Activated CD4-positive, alpha-beta T cell treated with anti-CD3 and anti-CD28 coated beads, Interleukin-2, amount 10 ng/mL, durations not matched to agents 7 days and 5 days (primary cell): ENCODE measurements around the gene PPP1CC. TPM values are rescaled to one million over a fixed set of nuclear protein-coding genes. Genes with fewer than 3 reads are reported as not detected.

Source experiments
- CTCF ChIA-PET: fragments of 350-600 bp; sonication (Branson Sonifier 250); formaldehyde crosslinking; loops from one replicate; lab custom pipeline; 2021; ENCODE audit warnings: antibody characterized with exemption; lab: Charles Lee
- POLR2A ChIA-PET: fragments of 350-600 bp; sonication (Branson Sonifier 250); formaldehyde crosslinking; loops from one replicate; lab custom pipeline; 2021; ENCODE audit warnings: antibody characterized with exemption; lab: Charles Lee
- DNase-seq: peaks from one replicate; pipeline ENCODE4 v3.0.0-alpha.2; 2020
- H3K27ac Mint-ChIP-seq: one replicate; pipeline ENCODE4 v1.8.0; 2021; ENCODE audit warnings: mild to moderate bottlenecking, moderate library complexity, mixed read lengths
- H3K27me3 Mint-ChIP-seq: one replicate; pipeline ENCODE4 v1.8.0; 2021; ENCODE audit warnings: mixed read lengths
- H3K36me3 Mint-ChIP-seq: one replicate; pipeline ENCODE4 v1.8.0; 2021; ENCODE audit warnings: low read depth, mixed read lengths
- H3K4me1 Mint-ChIP-seq: one replicate; pipeline ENCODE4 v1.8.0; 2021; ENCODE audit warnings: mixed read lengths
- H3K4me3 Mint-ChIP-seq: one replicate; pipeline ENCODE4 v1.8.0; 2021; ENCODE audit warnings: mild to moderate bottlenecking, moderate library complexity, mixed read lengths
- H3K9me3 Mint-ChIP-seq: one replicate; pipeline ENCODE4 v1.8.0; 2021; ENCODE audit warnings: mixed read lengths
- total RNA-seq, 2 experiments: library from RNA; stranded (reverse); gene quantifications; one replicate each; pipeline ENCODE4 v1.2.3, GENCODE V29; 2021

The PPP1CC gene
- total RNA-seq, 2 experiments from 2014 or later, result 174 to 183 TPM

DNA sequence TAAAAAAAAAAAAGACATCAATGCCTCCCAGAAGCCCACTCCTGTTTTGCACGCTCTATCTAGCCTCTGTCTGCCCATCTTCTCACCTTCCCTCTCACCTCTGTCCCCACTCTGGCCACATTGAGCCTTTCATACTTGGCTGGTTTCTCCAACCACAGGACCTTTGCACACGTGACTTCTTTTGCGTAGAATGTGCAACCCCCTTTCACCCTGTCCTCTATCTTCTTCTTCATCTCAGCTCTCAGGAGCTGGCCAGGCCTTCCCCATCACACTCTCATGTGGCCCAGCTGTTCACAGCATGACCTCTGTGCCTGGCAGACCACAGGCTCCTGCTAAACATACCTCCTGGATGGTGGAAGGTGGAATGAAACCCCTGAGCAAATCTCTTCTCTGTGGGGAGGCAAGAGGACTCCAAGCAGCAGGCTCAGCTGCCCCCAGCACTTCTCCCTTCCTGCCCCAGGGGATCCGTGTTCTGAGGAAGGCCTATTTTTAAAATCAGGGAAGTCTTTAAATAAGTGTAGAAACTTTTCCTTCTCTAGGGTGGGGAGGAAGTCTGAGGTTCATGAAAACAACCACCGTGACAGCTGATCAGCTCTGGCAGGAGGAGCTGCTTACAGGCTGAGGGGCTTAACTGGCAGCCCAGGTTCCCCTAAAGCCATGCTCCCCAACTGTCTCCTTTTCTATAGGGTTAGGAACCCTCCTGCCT lies 65.3 kb downstream of the PPP1CC start:
- peaks cover 10% of the 10 kb centered on the region for H3K9me3 Mint-ChIP-seq
- H3K27me3 Mint-ChIP-seq, result no peaks in the 10 kb centered on the region
- H3K4me1 Mint-ChIP-seq, result peaks cover 48% of the 10 kb centered on the region
- H3K4me3 Mint-ChIP-seq, result peak overlapping the region; percentile 35
- CTCF ChIA-PET, result interaction anchor here (1.0 kb wide), 1 partner anchor 10 kb away, joined by 4 read pairs; no protein-coding TSS in a partner anchor
- POLR2A ChIA-PET, result no interaction called here
- H3K36me3 Mint-ChIP-seq, result peaks cover 36% of the 10 kb centered on the region
- no peak for DNase-seq
- H3K27ac Mint-ChIP-seq, result peak overlapping the region; percentile 81

DNA sequence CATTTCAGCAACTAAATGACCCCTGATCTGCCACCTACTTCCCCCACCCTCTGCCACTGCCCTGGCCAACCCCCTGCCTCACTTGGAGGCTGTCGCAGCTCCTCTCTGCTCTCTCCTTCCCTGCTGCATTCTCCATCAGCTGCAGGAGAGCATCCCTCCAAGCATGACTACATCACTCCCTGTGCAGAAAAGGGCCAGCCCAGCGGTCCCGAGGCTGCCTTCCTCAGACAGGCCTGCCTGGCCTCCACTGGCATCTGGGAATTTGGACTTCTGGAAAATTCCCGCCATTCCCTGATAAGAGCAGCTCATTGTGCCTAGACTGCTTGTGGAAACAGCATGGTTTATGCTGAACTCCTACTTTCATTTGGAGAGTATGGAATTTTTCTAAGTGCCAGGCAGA lies 66.5 kb downstream of the PPP1CC start:
- POLR2A ChIA-PET, result no interaction called here
- Mint-ChIP-seq H3K4me1 (peaks cover 50% of the 10 kb centered on the region), H3K9me3 (peaks cover 10% of the 10 kb centered on the region), H3K27me3 (no peaks in the 10 kb centered on the region), H3K4me3 (no peak overlapping the region), H3K27ac (no peak overlapping the region), H3K36me3 (peaks cover 36% of the 10 kb centered on the region)
- no peak for DNase-seq
- CTCF ChIA-PET, result interaction anchor here (0.6 kb wide), 1 partner anchor 220 kb away, joined by 3 read pairs; no protein-coding TSS in a partner anchor

DNA sequence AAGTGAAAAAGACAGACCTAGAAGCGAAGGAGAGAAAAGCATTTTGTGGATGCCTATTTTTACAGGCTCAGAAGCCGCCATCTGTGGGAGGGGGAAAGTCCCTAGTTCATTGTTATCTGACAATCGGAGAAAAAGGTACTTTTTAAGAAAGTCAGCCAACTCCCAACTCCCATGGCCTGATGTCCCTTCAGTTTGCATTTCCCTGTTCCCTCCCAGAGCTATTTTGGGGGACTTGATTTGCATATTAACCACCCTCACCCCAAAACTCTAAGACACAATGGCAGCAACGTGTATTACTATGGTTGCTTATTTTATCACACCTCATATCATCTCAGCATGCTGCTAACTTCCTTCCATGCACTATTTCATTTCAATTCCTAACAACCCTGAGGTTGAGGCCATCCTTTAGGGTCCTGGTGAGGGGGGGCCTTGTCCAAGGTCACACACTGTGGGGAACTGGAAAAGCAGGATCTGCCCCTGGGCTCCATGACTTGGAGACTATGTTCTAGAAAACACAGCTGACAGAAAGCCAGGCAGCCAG lies 72.5 kb downstream of the PPP1CC start:
- no peak overlapping the region for H3K4me3 Mint-ChIP-seq
- H3K9me3 Mint-ChIP-seq, result peaks cover 13% of the 10 kb centered on the region
- peaks cover 44% of the 10 kb centered on the region for H3K4me1 Mint-ChIP-seq
- DNase-seq, result peak; percentile 16
- H3K36me3 Mint-ChIP-seq, result peaks cover 57% of the 10 kb centered on the region
- ChIA-PET CTCF (interaction anchor here (0.6 kb wide), 1 partner anchor 170 kb away, joined by 4 read pairs; no protein-coding TSS in a partner anchor), POLR2A (no interaction called here)
- no peaks in the 10 kb centered on the region for H3K27me3 Mint-ChIP-seq
- H3K27ac Mint-ChIP-seq, result peak overlapping the region; percentile 73

Other genes with a start within 250 kb of the PPP1CC start
- 100 to 1,000 TPM; 132 to 145 TPM for gene VPS29, start 240.8 kb downstream of the PPP1CC start, total RNA-seq
- gene RAD9B, start 240.6 kb downstream of the PPP1CC start, total RNA-seq, result under 1 TPM; 0.87 to 0.99 TPM
- gene PPTC7, start 159.6 kb downstream of the PPP1CC start, total RNA-seq, result 10 to 100 TPM; 25.7 to 29.2 TPM
- 1 to 10 TPM; 4.3 to 5.2 TPM for gene TCTN1, start 128.8 kb downstream of the PPP1CC start, total RNA-seq
- gene HVCN1, start 53.8 kb downstream of the PPP1CC start, total RNA-seq, result 10 to 100 TPM; 16.0 to 18.7 TPM
- gene CCDC63, start 104.1 kb upstream of the PPP1CC start, total RNA-seq, result not detected
- not detected for gene MYL2, start 177.7 kb upstream of the PPP1CC start, total RNA-seq